Tibial nerve (tissue), 4 donors: ENCODE results near the gene CEP170B. TPM values are rescaled to one million over a fixed set of nuclear protein-coding genes. Genes with fewer than 3 reads are reported as not detected.

Experiments used
- DNase-seq, 2 donors: peaks; one replicate each; pipeline ENCODE4 v3.0.0-alpha.2; 2019; ENCODE audit warnings: low spot score in 2 of 2
- H3K27ac ChIP-seq, 4 donors: fragments of 200-600 bp; sonication (generic) in 3 of 4; one replicate each; pipeline ENCODE4 v1.5.1; 2017 to 2019; ENCODE audit warnings: mild to moderate bottlenecking in 1 of 4
- H3K27me3 ChIP-seq, 2 donors: fragments of 200-600 bp; sonication (generic) in 1 of 2; one replicate each; pipeline versions ENCODE4 v1.5.1 to v1.6.0; 2017 to 2019
- H3K36me3 ChIP-seq, 3 donors: fragments of 200-600 bp; sonication (generic); one replicate each; pipeline ENCODE4 v1.5.1; 2018 to 2019
- H3K4me1 ChIP-seq, 4 donors: fragments of 200-600 bp; sonication (generic) in 3 of 4; one replicate each; pipeline ENCODE4 v1.5.1; 2017 to 2019
- H3K4me3 ChIP-seq, 4 donors: fragments of 200-600 bp; sonication (generic) in 3 of 4; one replicate each; pipeline ENCODE4 v1.5.1; 2017 to 2019; ENCODE audit warnings: mild to moderate bottlenecking in 1 of 4, moderate library complexity in 1 of 4
- H3K9me3 ChIP-seq, 4 donors: fragments of 200-600 bp; sonication (generic) in 3 of 4; one replicate each; pipeline ENCODE4 v1.5.1; 2017 to 2019
- EP300 ChIP-seq, 2 donors: sonication (generic); formaldehyde crosslinking; IDR thresholded peaks; one replicate each; pipeline ENCODE4 v1.6.1; 2017; ENCODE audit warnings: antibody characterized with exemption in 2 of 2, mild to moderate bottlenecking in 1 of 2
- POLR2A ChIP-seq, 2 donors: fragments of 450-650 bp; IDR thresholded peaks; one replicate each; pipeline ENCODE4 v1.6.1; 2017; ENCODE audit warnings: antibody characterized with exemption in 2 of 2, mild to moderate bottlenecking in 2 of 2, moderate library complexity in 2 of 2
- WGBS, 2 donors: methylation state at CpG; one replicate each; pipeline ENCODE4 v1.1.5; 2018; 5-methylcytosine and 5-hydroxymethylcytosine counted together
- total RNA-seq, 4 donors: library from RNA; depleted of rRNA; stranded (reverse); fragments of >200 nt; gene quantifications; one replicate each; pipeline ENCODE4 v1.1.0, GENCODE V29; 2016
- TF ChIP-seq, protein P1 (sequence below), 5 experiments: fragments of 200-600 bp in 3 of 5; fragments of 450-650 bp in 2 of 5; sonication (generic) in 3 of 5; IDR thresholded peaks; one replicate each; pipeline ENCODE4 v1.5.1; 2016 to 2019; ENCODE audit warnings: antibody characterized with exemption in 5 of 5, mild to moderate bottlenecking in 3 of 5, moderate library complexity in 2 of 5

Gene CEP170B
- total RNA-seq, 4 donors from 2014 or later: 10.1 to 36.3 (median 13.0) TPM

GRCh38 chr14:104919993-104920315, 54.9 kb downstream of the CEP170B start:
- TF ChIP-seq, protein P1, sequence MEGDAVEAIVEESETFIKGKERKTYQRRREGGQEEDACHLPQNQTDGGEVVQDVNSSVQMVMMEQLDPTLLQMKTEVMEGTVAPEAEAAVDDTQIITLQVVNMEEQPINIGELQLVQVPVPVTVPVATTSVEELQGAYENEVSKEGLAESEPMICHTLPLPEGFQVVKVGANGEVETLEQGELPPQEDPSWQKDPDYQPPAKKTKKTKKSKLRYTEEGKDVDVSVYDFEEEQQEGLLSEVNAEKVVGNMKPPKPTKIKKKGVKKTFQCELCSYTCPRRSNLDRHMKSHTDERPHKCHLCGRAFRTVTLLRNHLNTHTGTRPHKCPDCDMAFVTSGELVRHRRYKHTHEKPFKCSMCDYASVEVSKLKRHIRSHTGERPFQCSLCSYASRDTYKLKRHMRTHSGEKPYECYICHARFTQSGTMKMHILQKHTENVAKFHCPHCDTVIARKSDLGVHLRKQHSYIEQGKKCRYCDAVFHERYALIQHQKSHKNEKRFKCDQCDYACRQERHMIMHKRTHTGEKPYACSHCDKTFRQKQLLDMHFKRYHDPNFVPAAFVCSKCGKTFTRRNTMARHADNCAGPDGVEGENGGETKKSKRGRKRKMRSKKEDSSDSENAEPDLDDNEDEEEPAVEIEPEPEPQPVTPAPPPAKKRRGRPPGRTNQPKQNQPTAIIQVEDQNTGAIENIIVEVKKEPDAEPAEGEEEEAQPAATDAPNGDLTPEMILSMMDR (IDR thresholded peaks at IDR 0.05): no peak
- TF ChIP-seq POLR2A (IDR thresholded peaks at IDR 0.05) (no peak), EP300 (IDR thresholded peaks at IDR 0.05) (no peak)
- 46 to 49% methylated on average over 3 of the region's 3 CpGs for WGBS, 2 donors
- Histone ChIP-seq H3K27me3 (no peaks in the 10 kb centered on the region), H3K4me1 (no peaks in the 10 kb centered on the region), H3K36me3 (no peaks in the 10 kb centered on the region), H3K4me3 (no peak overlapping the region), H3K9me3 (peaks cover 0 to 16% (median 0%) of the 10 kb centered on the region in 4 donors), H3K27ac (no peak overlapping the region)
- DNase-seq: no peak

DNA sequence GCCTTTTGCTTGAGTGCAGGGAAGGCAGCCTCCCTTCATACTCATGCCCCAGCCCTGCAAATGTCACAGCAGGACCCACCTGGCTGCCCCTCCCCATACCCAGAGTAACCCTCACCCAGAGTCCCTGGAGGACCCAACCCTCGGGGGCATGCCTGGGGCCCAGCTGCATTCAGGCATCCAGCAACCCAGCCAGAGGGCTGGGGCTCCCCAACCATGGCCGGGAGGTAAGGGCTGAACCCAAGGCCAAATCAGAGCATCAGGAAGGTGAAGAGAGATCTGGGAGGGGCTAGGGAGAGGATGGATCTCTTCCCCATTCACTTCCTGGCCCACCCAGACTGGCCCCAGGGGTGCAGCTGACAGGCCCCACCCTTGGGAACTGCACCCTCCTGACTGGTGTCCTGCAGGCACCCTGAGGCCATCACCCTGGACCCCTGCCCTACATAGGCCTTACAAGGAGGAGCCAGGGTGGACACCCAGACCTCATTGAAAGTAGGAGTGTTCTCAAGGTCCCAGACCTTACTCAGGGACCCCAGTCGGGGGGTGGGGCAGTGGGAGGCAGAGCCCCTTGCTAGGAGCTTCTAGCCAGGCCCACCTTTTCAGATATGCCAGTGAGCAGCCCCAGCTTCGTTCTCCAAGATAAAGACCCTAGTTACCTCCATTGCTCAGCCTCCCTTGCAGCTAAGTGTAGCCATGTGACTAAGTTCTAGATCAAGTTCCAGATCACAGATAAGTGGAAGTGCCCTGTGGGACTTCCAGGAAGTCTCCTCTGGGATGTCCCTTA, 58.8 kb downstream of the CEP170B start:
- DNase-seq: no peak
- no peak overlapping the region for H3K27ac ChIP-seq
- H3K36me3 ChIP-seq: no peaks in the 10 kb centered on the region
- H3K27me3 ChIP-seq: no peaks in the 10 kb centered on the region
- peaks cover 0 to 16% (median 0%) of the 10 kb centered on the region in 4 donors for H3K9me3 ChIP-seq
- H3K4me1 ChIP-seq: peaks cover 0 to 5% (median 0%) of the 10 kb centered on the region in 4 donors
- no peak overlapping the region for H3K4me3 ChIP-seq
- TF ChIP-seq EP300 (IDR thresholded peaks at IDR 0.05) (no peak), POLR2A (IDR thresholded peaks at IDR 0.05) (no peak)
- TF ChIP-seq, protein P1 (IDR thresholded peaks at IDR 0.05): no peak
- WGBS, 2 donors: 85 to 88% methylated on average over 4 of the region's 4 CpGs

DNA sequence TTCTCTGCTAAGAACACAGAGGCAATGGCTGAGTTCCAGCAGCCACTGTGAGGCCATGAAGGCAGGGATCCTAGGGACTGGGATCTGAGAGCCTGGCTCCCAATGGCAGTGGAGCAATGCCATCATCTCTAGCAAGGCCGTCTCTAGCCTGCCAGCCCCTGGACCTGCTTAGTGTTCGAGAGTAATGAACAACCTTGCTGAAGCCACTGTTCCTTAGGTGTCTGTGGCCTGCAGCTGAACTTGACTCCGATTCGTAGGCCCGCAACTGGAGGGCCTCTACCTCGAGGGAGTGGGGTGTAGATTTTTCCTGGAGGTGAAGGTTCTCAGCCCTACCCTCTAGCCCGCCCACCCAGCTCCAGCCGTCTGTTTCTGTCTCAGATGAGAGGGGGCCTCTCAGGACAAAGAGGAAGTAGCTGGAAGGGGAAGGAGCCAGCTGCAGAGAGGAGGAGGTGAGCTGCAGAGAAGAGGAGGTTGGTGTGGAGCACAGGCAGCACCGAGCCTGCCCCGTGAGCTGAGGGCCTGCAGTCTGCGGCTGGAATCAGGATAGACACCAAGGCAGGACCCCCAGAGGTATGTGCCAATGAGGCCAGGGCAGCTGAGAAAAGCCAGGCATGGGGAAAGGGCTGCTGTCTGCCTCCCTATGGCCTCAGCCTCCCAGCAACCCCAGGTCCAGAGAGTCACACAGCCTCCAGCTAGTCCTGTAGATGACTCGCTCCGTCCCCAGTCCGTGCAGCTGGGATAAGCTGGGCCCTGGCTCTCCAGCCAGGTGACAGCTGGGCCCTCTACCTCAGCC, 59.5 kb downstream of the CEP170B start, which contains the start of gene PLD4:
TSS of gene PLD4 (plus strand) at position 459 of the 793 bp plus-strand sequence. CDS start 2,262 bp downstream, outside the sequence.
- no peak within 1 kb of the TSS for H3K27ac ChIP-seq
- H3K4me1 ChIP-seq: peaks cover 0 to 5% (median 0%) of the 10 kb centered on the region in 4 donors
- no peak within 1 kb of the TSS for H3K4me3 ChIP-seq
- TF ChIP-seq POLR2A (IDR thresholded peaks at IDR 0.05) (no peak), EP300 (IDR thresholded peaks at IDR 0.05) (no peak)
- TF ChIP-seq, protein P1 (IDR thresholded peaks at IDR 0.05): no peak
- WGBS, 2 donors: 71 to 81% methylated on average over 14 of the region's 14 CpGs
- no peak for DNase-seq
- H3K27me3 ChIP-seq: no peaks in the 10 kb centered on the region
- peaks cover 0 to 16% (median 0%) of the 10 kb centered on the region in 4 donors for H3K9me3 ChIP-seq
- H3K36me3 ChIP-seq: no peaks in the 10 kb centered on the region

GRCh38 chr14:104925214-104925854, 60.3 kb downstream of the CEP170B start:
- TF ChIP-seq, protein P1 (IDR thresholded peaks at IDR 0.05): no peak
- TF ChIP-seq POLR2A (IDR thresholded peaks at IDR 0.05) (no peak), EP300 (IDR thresholded peaks at IDR 0.05) (no peak)
- DNase-seq: no peak
- 64 to 68% methylated on average over 8 to 9 of the region's 10 CpGs for WGBS, 2 donors
- no peaks in the 10 kb centered on the region for H3K36me3 ChIP-seq
- no peaks in the 10 kb centered on the region for H3K27me3 ChIP-seq
- peaks cover 0 to 5% (median 0%) of the 10 kb centered on the region in 4 donors for H3K4me1 ChIP-seq
- H3K27ac ChIP-seq: no peak overlapping the region
- H3K4me3 ChIP-seq: no peak overlapping the region
- H3K9me3 ChIP-seq: peaks cover 0 to 16% (median 0%) of the 10 kb centered on the region in 4 donors
